ENCODE data around the gene ABCE1. TPM values are rescaled to one million over a fixed set of nuclear protein-coding genes. Genes with fewer than 3 reads are reported as not detected.

Gene ABCE1
- total RNA-seq, 2 donors from 2014 or later = 39.6 to 43.4 TPM

GRCh38 chr4:145081756-145082155 is 16.4 kb upstream of the ABCE1 start:
- DNase-seq (no peak), ATAC-seq (no peak)
- Mint-ChIP-seq H3K27ac (no peak overlapping the region), H3K27me3 (no peaks in the 10 kb centered on the region), H3K36me3 (ENCODE audit: low read depth) (peaks cover 5% of the 10 kb centered on the region), H3K4me1 (peaks cover 25% of the 10 kb centered on the region), H3K4me3 (no peak overlapping the region)
- H3K9me3 ChIP-seq (ENCODE audit: control insufficient read depth, low read length, poor library complexity, severe bottlenecking) = no peaks in the 10 kb centered on the region

- Mint-ChIP-seq H3K27me3 (no peaks in the 10 kb centered on the region), H3K27ac (peak overlapping the region; percentile 24), H3K4me3 (no peak overlapping the region), H3K36me3 (ENCODE audit: low read depth) (peaks cover 8% of the 10 kb centered on the region), H3K4me1 (peaks cover 25% of the 10 kb centered on the region)
- ATAC-seq = no peak
- no peak for DNase-seq
- H3K9me3 ChIP-seq (ENCODE audit: control insufficient read depth, low read length, poor library complexity, severe bottlenecking) = no peaks in the 10 kb centered on the region
Observed at GRCh38 chr4:145083891-145084605, 14.1 kb upstream of the ABCE1 start.

- ATAC-seq (no peak), DNase-seq (no peak)
- no peaks in the 10 kb centered on the region for H3K9me3 ChIP-seq (ENCODE audit: control insufficient read depth, low read length, poor library complexity, severe bottlenecking)
- Mint-ChIP-seq H3K27ac (peak overlapping the region; percentile 68), H3K4me1 (peaks cover 26% of the 10 kb centered on the region), H3K36me3 (ENCODE audit: low read depth) (peaks cover 24% of the 10 kb centered on the region), H3K4me3 (no peak overlapping the region), H3K27me3 (no peaks in the 10 kb centered on the region)
Observed at GRCh38 chr4:145090380-145090779, 7.7 kb upstream of the ABCE1 start.

DNA sequence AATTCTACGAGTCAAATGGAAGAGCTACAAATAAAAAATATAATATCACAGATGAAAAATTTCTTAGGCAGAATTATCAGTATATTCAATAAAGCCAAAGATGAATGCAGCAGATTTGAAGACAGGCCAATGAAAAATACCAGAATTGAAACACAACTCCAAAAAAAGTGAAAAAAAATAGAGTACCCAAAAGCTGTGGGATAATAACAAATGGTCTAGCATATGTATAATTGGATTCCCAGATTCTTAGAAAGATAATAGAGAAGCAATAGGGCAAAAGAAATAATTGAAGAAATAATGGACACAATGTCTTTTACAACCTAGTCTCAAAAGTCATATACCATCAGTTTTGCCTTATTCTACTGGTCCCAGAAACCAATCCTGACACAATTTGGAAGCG is 4.5 kb upstream of the ABCE1 start:
- ATAC-seq = no peak
- H3K4me1 Mint-ChIP-seq = peaks cover 25% of the 10 kb centered on the region

GRCh38 chr4:145097331-145097820 is 735 bp upstream of the ABCE1 start:
- no peaks in the 10 kb centered on the region for H3K9me3 ChIP-seq (ENCODE audit: control insufficient read depth, low read length, poor library complexity, severe bottlenecking)
- H3K4me1 Mint-ChIP-seq = peaks cover 32% of the 10 kb centered on the region
- peaks cover 14% of the 10 kb centered on the region for H3K36me3 Mint-ChIP-seq (ENCODE audit: low read depth)
- no peaks in the 10 kb centered on the region for H3K27me3 Mint-ChIP-seq
- no peak for DNase-seq
- peak overlapping the region; percentile 96 for H3K27ac Mint-ChIP-seq
- peak overlapping the region; percentile 95 for H3K4me3 Mint-ChIP-seq
- ATAC-seq = no peak

More for the DNA sequence above, 4.5 kb upstream of the ABCE1 start:
- Mint-ChIP-seq H3K4me3 (no peak overlapping the region), H3K27me3 (no peaks in the 10 kb centered on the region), H3K27ac (no peak overlapping the region), H3K36me3 (ENCODE audit: low read depth) (peaks cover 21% of the 10 kb centered on the region)
- no peaks in the 10 kb centered on the region for H3K9me3 ChIP-seq (ENCODE audit: control insufficient read depth, low read length, poor library complexity, severe bottlenecking)
- no peak for DNase-seq

DNA sequence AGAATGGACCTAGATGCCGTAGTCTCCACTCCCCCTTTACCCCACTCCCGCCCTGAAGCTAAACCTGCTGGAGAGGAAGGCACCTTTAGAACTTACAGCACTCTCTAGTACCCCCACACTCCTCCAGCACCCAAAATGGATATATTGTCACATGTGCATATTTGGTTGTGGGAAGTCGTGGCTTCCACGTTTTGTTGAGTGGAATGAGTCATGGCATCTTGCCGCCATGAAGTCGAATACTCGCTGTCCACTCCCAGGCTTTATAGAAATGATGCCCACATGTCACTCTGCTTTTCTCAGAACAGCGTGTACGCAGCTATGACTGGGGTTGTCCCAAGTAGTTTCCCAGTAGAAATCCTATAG is 545 bp downstream of the ABCE1 start:
- H3K36me3 Mint-ChIP-seq (ENCODE audit: low read depth) = peaks cover 9% of the 10 kb centered on the region
- no peaks in the 10 kb centered on the region for H3K27me3 Mint-ChIP-seq
- ATAC-seq (peak; percentile 42), DNase-seq (peak; percentile 4 to 26 (median 11))
- H3K4me3 Mint-ChIP-seq = peak overlapping the region; percentile 95
- peak overlapping the region; percentile 96 for H3K27ac Mint-ChIP-seq
- H3K4me1 Mint-ChIP-seq = peaks cover 29% of the 10 kb centered on the region
- no peaks in the 10 kb centered on the region for H3K9me3 ChIP-seq (ENCODE audit: control insufficient read depth, low read length, poor library complexity, severe bottlenecking)

- peaks cover 7% of the 10 kb centered on the region for H3K36me3 Mint-ChIP-seq (ENCODE audit: low read depth)
- H3K27ac Mint-ChIP-seq = peak overlapping the region; percentile 96
- H3K27me3 Mint-ChIP-seq = no peaks in the 10 kb centered on the region
- H3K9me3 ChIP-seq (ENCODE audit: control insufficient read depth, low read length, poor library complexity, severe bottlenecking) = no peaks in the 10 kb centered on the region
- ATAC-seq (no peak), DNase-seq (no peak)
- peaks cover 29% of the 10 kb centered on the region for H3K4me1 Mint-ChIP-seq
- H3K4me3 Mint-ChIP-seq = peak overlapping the region; percentile 95
Observed at GRCh38 chr4:145099653-145100052, 1.5 kb downstream of the ABCE1 start.

DNA sequence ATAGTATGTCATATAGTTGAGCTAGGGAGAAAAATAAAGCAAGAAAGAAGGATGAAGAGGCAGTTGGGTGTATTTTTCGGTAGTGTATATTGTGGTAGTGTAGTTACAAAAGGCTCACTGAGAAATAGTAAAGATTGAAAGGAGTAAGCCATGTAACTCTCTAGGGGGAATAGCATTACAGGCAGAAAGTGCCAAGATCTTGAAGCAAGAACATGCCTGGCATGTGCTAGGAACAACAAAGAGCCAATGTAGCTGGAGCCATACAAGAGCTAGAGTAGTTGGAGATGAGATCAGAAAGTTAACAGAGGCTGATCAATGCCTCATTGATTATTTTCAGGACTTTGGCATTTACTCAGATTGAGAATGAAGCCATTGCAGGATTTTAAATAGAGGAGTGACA is 3.0 kb downstream of the ABCE1 start:
- Mint-ChIP-seq H3K4me1 (peaks cover 25% of the 10 kb centered on the region), H3K27me3 (no peaks in the 10 kb centered on the region), H3K4me3 (no peak overlapping the region), H3K36me3 (ENCODE audit: low read depth) (no peaks in the 10 kb centered on the region), H3K27ac (no peak overlapping the region)
- ATAC-seq (no peak), DNase-seq (no peak)
- H3K9me3 ChIP-seq (ENCODE audit: control insufficient read depth, low read length, poor library complexity, severe bottlenecking) = no peaks in the 10 kb centered on the region

- no peak overlapping the region for H3K27ac Mint-ChIP-seq
- H3K9me3 ChIP-seq (ENCODE audit: control insufficient read depth, low read length, poor library complexity, severe bottlenecking) = no peaks in the 10 kb centered on the region
- ATAC-seq = no peak
- H3K4me1 Mint-ChIP-seq = peaks cover 23% of the 10 kb centered on the region
- no peaks in the 10 kb centered on the region for H3K36me3 Mint-ChIP-seq (ENCODE audit: low read depth)
- no peak overlapping the region for H3K4me3 Mint-ChIP-seq
- no peaks in the 10 kb centered on the region for H3K27me3 Mint-ChIP-seq
- no peak for DNase-seq
Observed at GRCh38 chr4:145102619-145103018, 4.5 kb downstream of the ABCE1 start.

GRCh38 chr4:145103496-145103895 is 5.4 kb downstream of the ABCE1 start:
- Mint-ChIP-seq H3K27ac (no peak overlapping the region), H3K4me3 (no peak overlapping the region), H3K36me3 (ENCODE audit: low read depth) (no peaks in the 10 kb centered on the region), H3K4me1 (peaks cover 18% of the 10 kb centered on the region), H3K27me3 (no peaks in the 10 kb centered on the region)
- DNase-seq = no peak
- ATAC-seq = no peak
- no peaks in the 10 kb centered on the region for H3K9me3 ChIP-seq (ENCODE audit: control insufficient read depth, low read length, poor library complexity, severe bottlenecking)

DNA sequence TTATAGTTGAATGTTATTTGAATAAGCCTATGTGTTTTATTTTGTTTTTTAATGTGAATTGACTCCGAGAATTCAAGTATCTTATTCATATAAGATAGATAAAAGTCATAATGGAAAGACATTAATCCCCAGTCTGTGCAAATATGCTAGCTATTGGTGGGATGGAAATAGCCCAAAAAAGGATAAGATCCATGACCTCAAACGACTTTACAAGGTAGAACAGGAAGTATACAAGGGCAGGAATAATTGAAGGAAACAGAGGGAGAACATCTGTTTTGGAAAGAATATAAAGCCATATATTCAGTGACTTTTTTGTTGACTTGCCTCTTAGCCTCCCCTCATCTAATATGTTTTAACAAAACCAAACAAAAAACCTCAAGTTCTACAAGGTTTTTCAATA is 9.0 kb downstream of the ABCE1 start:
- Mint-ChIP-seq H3K27ac (no peak overlapping the region), H3K4me1 (peaks cover 7% of the 10 kb centered on the region), H3K4me3 (no peak overlapping the region), H3K36me3 (ENCODE audit: low read depth) (peaks cover 3% of the 10 kb centered on the region), H3K27me3 (no peaks in the 10 kb centered on the region)
- DNase-seq (no peak), ATAC-seq (no peak)
- no peaks in the 10 kb centered on the region for H3K9me3 ChIP-seq (ENCODE audit: control insufficient read depth, low read length, poor library complexity, severe bottlenecking)

GRCh38 chr4:145108128-145108527 is 10.0 kb downstream of the ABCE1 start:
- peaks cover 7% of the 10 kb centered on the region for H3K4me1 Mint-ChIP-seq
- H3K9me3 ChIP-seq (ENCODE audit: control insufficient read depth, low read length, poor library complexity, severe bottlenecking) = no peaks in the 10 kb centered on the region
- H3K36me3 Mint-ChIP-seq (ENCODE audit: low read depth) = peaks cover 8% of the 10 kb centered on the region
- DNase-seq (no peak), ATAC-seq (no peak)
- peak overlapping the region; percentile 11 for H3K27ac Mint-ChIP-seq
- no peaks in the 10 kb centered on the region for H3K27me3 Mint-ChIP-seq
- no peak overlapping the region for H3K4me3 Mint-ChIP-seq

GRCh38 chr4:145125396-145125795 is 27.3 kb downstream of the ABCE1 start:
- ATAC-seq = peak; percentile 39
- Mint-ChIP-seq H3K36me3 (ENCODE audit: low read depth) (peaks cover 7% of the 10 kb centered on the region), H3K27ac (peak overlapping the region; percentile 92)

DNA sequence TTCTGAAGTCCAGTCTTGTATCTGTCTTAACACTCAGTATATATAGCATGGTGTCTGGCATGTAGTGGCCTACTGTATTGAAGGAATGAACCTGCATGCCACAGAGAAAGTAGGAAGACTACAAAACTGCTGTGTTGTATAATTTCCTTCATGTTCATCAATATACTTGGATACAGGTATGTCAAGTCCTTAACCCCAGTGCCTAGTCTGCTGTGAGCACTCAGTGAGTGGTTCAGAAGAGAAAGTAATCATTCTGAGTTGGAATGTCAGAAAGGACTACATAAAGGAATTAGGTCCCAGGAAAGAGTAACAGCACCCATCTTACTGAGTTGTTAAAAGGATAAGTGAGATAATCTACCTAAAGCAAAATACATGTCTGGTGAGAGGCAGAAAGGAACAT is 32.0 kb downstream of the ABCE1 start:
- Mint-ChIP-seq H3K27ac (peak overlapping the region; percentile 88), H3K4me1 (peaks cover 32% of the 10 kb centered on the region), H3K36me3 (ENCODE audit: low read depth) (peaks cover 14% of the 10 kb centered on the region), H3K27me3 (no peaks in the 10 kb centered on the region), H3K4me3 (no peak overlapping the region)
- ATAC-seq (no peak), DNase-seq (no peak)
- H3K9me3 ChIP-seq (ENCODE audit: control insufficient read depth, low read length, poor library complexity, severe bottlenecking) = no peaks in the 10 kb centered on the region

More at GRCh38 chr4:145125396-145125795, 27.3 kb downstream of the ABCE1 start:
- H3K9me3 ChIP-seq (ENCODE audit: control insufficient read depth, low read length, poor library complexity, severe bottlenecking) = no peaks in the 10 kb centered on the region
- Mint-ChIP-seq H3K27me3 (no peaks in the 10 kb centered on the region), H3K4me1 (peaks cover 11% of the 10 kb centered on the region), H3K4me3 (no peak overlapping the region)
- DNase-seq = no peak

Data from T-helper 17 cell (primary cell).